ENCODE measurements around the gene HSPA12A.

DNA sequence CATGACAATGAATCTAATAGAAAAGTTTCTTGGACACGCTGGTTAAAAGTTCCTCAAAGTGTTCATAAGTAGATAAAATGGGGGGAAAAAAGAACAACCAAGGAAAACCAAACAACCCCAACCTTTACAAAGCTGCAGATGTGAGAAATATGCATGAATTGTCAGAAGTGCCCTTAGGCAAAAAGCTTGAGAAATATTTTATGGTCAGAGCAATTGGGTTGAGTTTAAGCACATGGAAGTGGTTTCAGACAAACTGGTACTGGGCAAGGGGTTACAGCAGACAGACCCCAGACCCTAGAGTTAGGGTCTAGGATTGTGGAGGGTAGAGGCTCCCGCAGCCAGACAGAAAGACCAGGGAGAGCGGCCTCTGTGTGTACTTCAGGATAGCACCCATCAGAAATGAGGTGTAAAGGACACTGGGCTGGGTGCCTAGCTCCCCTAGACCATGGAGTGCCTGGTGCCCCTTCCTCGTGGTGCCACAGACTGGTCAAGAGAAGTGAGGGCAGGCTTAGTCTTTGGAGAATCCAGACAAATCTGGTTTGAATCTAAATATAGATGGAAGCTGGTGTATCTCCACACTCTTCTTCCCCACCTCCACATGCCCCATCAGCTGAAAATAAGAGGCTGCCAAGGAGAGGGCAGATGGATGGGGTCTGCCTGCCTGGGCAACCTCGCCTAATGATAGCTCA, 84.4 kb downstream of the HSPA12A start:
- TF ChIP-seq, protein P1, sequence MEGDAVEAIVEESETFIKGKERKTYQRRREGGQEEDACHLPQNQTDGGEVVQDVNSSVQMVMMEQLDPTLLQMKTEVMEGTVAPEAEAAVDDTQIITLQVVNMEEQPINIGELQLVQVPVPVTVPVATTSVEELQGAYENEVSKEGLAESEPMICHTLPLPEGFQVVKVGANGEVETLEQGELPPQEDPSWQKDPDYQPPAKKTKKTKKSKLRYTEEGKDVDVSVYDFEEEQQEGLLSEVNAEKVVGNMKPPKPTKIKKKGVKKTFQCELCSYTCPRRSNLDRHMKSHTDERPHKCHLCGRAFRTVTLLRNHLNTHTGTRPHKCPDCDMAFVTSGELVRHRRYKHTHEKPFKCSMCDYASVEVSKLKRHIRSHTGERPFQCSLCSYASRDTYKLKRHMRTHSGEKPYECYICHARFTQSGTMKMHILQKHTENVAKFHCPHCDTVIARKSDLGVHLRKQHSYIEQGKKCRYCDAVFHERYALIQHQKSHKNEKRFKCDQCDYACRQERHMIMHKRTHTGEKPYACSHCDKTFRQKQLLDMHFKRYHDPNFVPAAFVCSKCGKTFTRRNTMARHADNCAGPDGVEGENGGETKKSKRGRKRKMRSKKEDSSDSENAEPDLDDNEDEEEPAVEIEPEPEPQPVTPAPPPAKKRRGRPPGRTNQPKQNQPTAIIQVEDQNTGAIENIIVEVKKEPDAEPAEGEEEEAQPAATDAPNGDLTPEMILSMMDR (conservative IDR thresholded peaks at IDR 0.05 in 1 of 2, IDR thresholded peaks at IDR 0.05 in 1 of 2; ENCODE audit: low read depth in 1 of 2, low read length in 2 of 2), result no peak
- TF ChIP-seq EZH2 (IDR thresholded peaks at IDR 0.05; ENCODE audit: low read length, missing control alignments), result no peak

Data from fibroblast of lung (primary cell).